GM12891 (cell line): ENCODE results near the gene APEH.

Source experiments
- PAX5 ChIP-seq: IDR thresholded peaks from 2 replicates; pipeline ENCODE4 v1.6.1; 2011; ENCODE audit warnings: low read length, moderate library complexity, mild to moderate bottlenecking; ENCODE audit not compliant: insufficient read depth, severe bottlenecking
- POLR2A ChIP-seq: IDR thresholded peaks from 2 replicates; pipeline ENCODE4 v1.6.1; 2011; ENCODE audit warnings: low read depth, low read length, control low read depth
- POLR2AphosphoS5 ChIP-seq: IDR thresholded peaks from 2 replicates; pipeline ENCODE4 v1.6.1; 2011; ENCODE audit warnings: low read depth, low read length, control low read depth
- SPI1 ChIP-seq: IDR thresholded peaks from 2 replicates; pipeline ENCODE4 v1.6.1; 2011; ENCODE audit warnings: low read depth, low read length, control low read depth
- TAF1 ChIP-seq: IDR thresholded peaks from 2 replicates; pipeline ENCODE4 v1.6.1; 2011; ENCODE audit warnings: low read depth, low read length, control low read depth

GRCh38 chr3:49715611-49716121 lies 41.5 kb downstream of the APEH start:
- TF ChIP-seq POLR2A (no peak), POLR2AphosphoS5 (no peak; the same call in 1 of the 2 replicates), TAF1 (no peak), PAX5 (no peak), SPI1 (no peak)
